ENCODE results near the gene HAGHL. TPM values are rescaled to one million over a fixed set of nuclear protein-coding genes. Genes with fewer than 3 reads are reported as not detected.

The HAGHL gene
- total and polyA plus RNA-seq, 2 of the 8 experiments (the other 6 are each of a cell fraction or from before 2014, with no cell fraction given) = 26.6 to 26.9 TPM

DNA sequence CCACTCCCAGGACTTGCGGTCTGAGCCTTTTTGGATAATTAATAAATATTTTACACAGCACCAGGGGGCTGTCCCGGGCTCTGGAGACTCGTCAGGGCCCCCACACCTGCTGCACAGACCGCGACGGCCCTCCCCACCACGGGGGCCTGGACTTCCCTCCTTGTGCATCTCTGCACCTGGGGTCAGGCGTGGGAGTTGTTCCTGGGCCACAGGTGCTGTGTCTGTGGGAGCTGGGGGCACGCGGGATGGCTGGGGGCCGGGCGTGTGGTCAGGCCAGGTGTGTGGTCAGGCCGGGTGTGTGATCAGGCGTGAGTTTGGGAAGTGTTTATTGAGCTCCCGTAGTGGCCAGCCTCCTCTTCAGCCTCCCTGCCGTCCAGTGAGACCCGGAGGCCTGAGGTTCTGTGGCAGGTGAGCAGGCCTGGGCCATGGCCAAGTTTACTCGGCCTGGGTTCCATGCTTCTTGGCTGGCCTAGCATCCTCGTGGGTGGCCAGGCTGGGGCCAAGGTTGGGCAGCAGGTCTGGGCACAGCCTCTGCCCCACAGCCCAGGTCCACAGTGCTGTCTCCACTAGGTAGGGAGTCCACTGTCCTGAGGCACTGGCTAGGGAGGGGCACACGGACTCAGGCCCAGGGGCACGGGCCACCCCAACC is 48.6 kb upstream of the HAGHL start:
- Histone ChIP-seq H2BK12ac (ENCODE audit: low read depth, low read length) (peak overlapping the region; percentile 75; the same call in 1 of the 2 replicates), H2BK20ac (ENCODE audit: low read length) (no peak overlapping the region), H3K79me1 (ENCODE audit: low read depth, low read length) (peaks cover 6% of the 10 kb centered on the region; the same call in 1 of the 2 replicates), H2AK5ac (ENCODE audit: low read depth, low read length) (0 out of 2 replicates have a peak overlapping the region, but pooled peaks have one; percentile 7), H3K79me2 (ENCODE audit: control insufficient read depth in 1 of 2, insufficient read depth in 2 of 2, low read length in 2 of 2) (peaks cover 0 to 12% of the 10 kb centered on the region in 2 experiments; a peak in 1 of 4 replicates), H3K36me3 (ENCODE audit: control insufficient read depth in 2 of 4, insufficient read depth in 4 of 4, low read length in 3 of 4) (peaks cover 7 to 18% (median 13%) of the 10 kb centered on the region in 4 experiments), H4K20me1 (replicated peaks in 1 of 2; ENCODE audit: control insufficient read depth in 1 of 2, insufficient read depth in 2 of 2, low read length in 2 of 2) (peaks cover 4 to 29% of the 10 kb centered on the region in 2 experiments), H3K27ac (ENCODE audit: low read depth, low read length) (no peak overlapping the region; the same call in 1 of the 2 replicates), H3K4ac (replicated peaks; ENCODE audit: insufficient read length, low read depth, low read length) (no peak overlapping the region), H2AFZ (ENCODE audit: low read length) (no peak overlapping the region), H3K14ac (ENCODE audit: insufficient read length) (no peak overlapping the region), H2BK15ac (ENCODE audit: low read length) (peak overlapping the region; percentile 99; the same call in 1 of the 2 replicates), H3K9ac (replicated peaks in 1 of 4; ENCODE audit: extremely low read depth in 1 of 4, low read depth in 3 of 4, low read length in 3 of 4) (no peak overlapping the region), H3K23me2 (ENCODE audit: low read depth, low read length) (peaks cover 15% of the 10 kb centered on the region), H2BK120ac (replicated peaks; ENCODE audit: low read depth, low read length) (no peak overlapping the region), H4K91ac (replicated peaks; ENCODE audit: insufficient read length, low read length) (peak overlapping the region; percentile 44), H4K8ac (ENCODE audit: extremely low read depth, insufficient read depth, low read length) (peak overlapping the region; percentile 65), H3K23ac (ENCODE audit: insufficient read length) (no peak overlapping the region), H3K4me2 (ENCODE audit: insufficient read depth in 1 of 2, low read depth in 2 of 2, low read length in 2 of 2) (no peak overlapping the region), H3K9me3 (ENCODE audit: insufficient read depth in 2 of 2, low read depth in 1 of 2, low read length in 1 of 2) (no peaks in the 10 kb centered on the region), H3K4me1 (replicated peaks in 1 of 4; ENCODE audit: control insufficient read depth in 3 of 4, insufficient read depth in 4 of 4, low read length in 3 of 4) (peaks cover 0 to 41% (median 32%) of the 10 kb centered on the region in 4 experiments; a peak in 6 of 7 replicates), H3K4me3 (ENCODE audit: extremely low read depth in 1 of 4, insufficient read depth in 2 of 4, low read depth in 3 of 4, low read length in 4 of 4) (no peak overlapping the region), H2BK5ac (ENCODE audit: low read depth, low read length) (peak overlapping the region; percentile 63; the same call in 1 of the 2 replicates), H3K27me3 (replicated peaks in 1 of 4; ENCODE audit: control insufficient read depth in 3 of 4, extremely low read depth in 1 of 4, insufficient read depth in 3 of 4, low read length in 3 of 4) (peaks cover 0 to 2% (median 0%) of the 10 kb centered on the region in 4 experiments; a peak in 2 of 7 replicates), H3K56ac (replicated peaks; ENCODE audit: insufficient read length, low read depth, low read length) (no peak overlapping the region), H3K18ac (ENCODE audit: extremely low read depth, low read length) (no peak overlapping the region), H4K5ac (ENCODE audit: insufficient read length, low read depth, low read length) (no peak overlapping the region)
- 92% methylated on average over 21 of the region's 21 CpGs; no CpG with 5 or more reads in 1 of the 2 experiments for WGBS, 2 experiments (ENCODE audit: extremely low coverage in 1 of 2, insufficient coverage in 1 of 2, insufficient read length in 1 of 2, insufficient replicate concordance in 2 of 2, low coverage in 1 of 2, low lambda C conversion rate in 2 of 2, missing lambda C conversion rate in 1 of 2)
- POLR2A ChIA-PET (ENCODE audit: partially characterized antibody) = interaction anchor here (1.0 to 13.3 kb wide), 13 partner anchors 11 to 1282 kb away, joined by 3 to 214 read pairs (median 4); partner anchors contain the start of genes ANTKMT, CHTF18, RHOT2 and RPUSD1
- CTCF ChIA-PET (ENCODE audit: partially characterized antibody) = interaction anchor here (0.7 to 2.3 kb wide), 12 partner anchors 10 to 123 kb away, joined by 3 to 11 read pairs (median 4); partner anchors contain the start of genes RHOT2 and WDR24
- DNase-seq (ENCODE audit: low read depth in 1 of 2, low spot score in 2 of 2) = no peak
- no peak for FAIRE-seq
- TF ChIP-seq KDM4A (IDR thresholded peaks at IDR 0.05; ENCODE audit: low read depth, low read length, severe bottlenecking) (no peak), EGR1 (IDR thresholded peaks at IDR 0.05; ENCODE audit: borderline replicate concordance, low read depth, low read length) (no peak), POLR2A (IDR thresholded peaks at IDR 0.05; ENCODE audit: control extremely low read depth in 1 of 2, low read depth in 2 of 2, low read length in 2 of 2) (no peak), BRCA1 (IDR thresholded peaks at IDR 0.05; ENCODE audit: low read depth, low read length) (no peak), TCF12 (IDR thresholded peaks at IDR 0.05; ENCODE audit: low read depth, low read length) (no peak), SIN3A (conservative IDR thresholded peaks at IDR 0.05 in 1 of 2, IDR thresholded peaks at IDR 0.05 in 1 of 2; ENCODE audit: low read depth in 1 of 2, low read length in 2 of 2) (no peak), CHD2 (IDR thresholded peaks at IDR 0.05; ENCODE audit: low read length) (no peak), HDAC6 (IDR thresholded peaks at IDR 0.05; ENCODE audit: low read depth, low read length) (no peak), KDM5A (IDR thresholded peaks at IDR 0.05; ENCODE audit: low read length) (no peak), EP300 (IDR thresholded peaks at IDR 0.05; ENCODE audit: borderline replicate concordance in 1 of 2, low read depth in 2 of 2, low read length in 2 of 2) (no peak), BACH1 (IDR thresholded peaks at IDR 0.05; ENCODE audit: low read length) (no peak), KDM1A (IDR thresholded peaks at IDR 0.05; ENCODE audit: borderline replicate concordance, low read length) (no peak)

Measured in H1 (cell line).